Measurements from ENCODE around the gene CLPTM1.
"Not testable (repeated sequence)": the region's sequence is repeated elsewhere in the genome, so short reads cannot be mapped to it uniquely, and the experiment has no call there.

CLPTM1 gene

DNA sequence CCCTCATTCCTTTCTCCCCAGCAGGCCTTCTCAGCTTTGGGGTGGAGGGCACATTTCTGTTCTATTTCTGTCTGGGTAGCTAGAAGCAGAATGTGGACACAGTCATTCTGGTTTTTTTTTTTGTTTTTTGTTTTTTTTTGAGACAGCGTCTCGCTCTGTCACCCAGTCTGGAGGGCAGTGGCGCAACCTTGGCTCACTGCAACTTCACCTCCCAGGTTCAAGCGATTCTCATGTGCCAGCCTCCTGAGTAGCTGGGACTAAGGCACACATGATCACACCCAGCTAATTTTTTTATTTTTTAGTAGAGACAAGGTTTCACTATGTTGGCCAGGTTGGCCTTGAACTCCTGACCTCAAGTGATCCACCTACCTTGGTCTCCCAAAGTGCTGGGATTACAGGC lies 20.3 kb downstream of the CLPTM1 start:
- no peak for DNase-seq

DNA sequence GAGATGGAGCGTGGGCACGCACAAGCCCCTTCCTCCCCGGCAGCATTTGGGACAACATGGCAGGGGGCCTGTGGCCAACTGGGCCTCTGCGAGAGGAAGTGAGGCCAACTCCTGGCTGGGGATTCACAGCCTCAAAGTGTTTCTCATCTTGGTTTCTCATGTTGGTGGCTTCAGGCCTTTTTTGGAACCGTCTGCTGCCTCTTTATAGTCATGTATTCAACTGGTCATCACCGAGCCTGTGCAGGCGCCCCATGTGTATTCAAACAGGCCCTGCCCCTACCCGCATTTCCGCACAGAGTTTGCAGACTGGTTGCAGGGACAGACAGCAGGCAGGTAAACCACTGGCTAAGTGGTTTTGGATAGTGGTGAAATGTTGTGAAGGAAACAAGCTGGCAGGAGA lies 28.8 kb downstream of the CLPTM1 start:
- no peak for DNase-seq

DNA sequence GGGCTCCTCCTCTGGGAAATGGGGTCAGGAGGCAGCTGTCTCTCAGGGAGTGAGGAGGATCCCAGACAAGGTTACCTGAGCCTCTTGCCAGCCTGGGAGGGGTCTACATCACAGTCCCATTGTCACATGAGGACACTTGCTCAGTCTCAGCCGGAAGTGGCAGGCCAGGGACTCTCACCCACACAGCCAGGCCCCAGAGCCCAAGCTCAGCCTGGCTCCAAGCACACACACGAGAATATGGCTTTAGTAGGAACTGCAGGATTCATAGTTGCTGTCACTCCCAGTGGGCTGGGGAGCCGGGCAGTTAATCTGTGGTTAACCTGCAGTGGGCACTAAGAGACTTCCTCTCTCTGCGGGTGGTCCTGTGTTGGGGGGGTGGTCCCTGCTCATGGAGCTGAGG lies 30.3 kb downstream of the CLPTM1 start:
- no peak for DNase-seq

GRCh38 chr19:44986389-44986788 lies 31.2 kb downstream of the CLPTM1 start:
- no peak for DNase-seq

- no peak for DNase-seq
Observed at GRCh38 chr19:44987148-44987675, 32.0 kb downstream of the CLPTM1 start.

DNA sequence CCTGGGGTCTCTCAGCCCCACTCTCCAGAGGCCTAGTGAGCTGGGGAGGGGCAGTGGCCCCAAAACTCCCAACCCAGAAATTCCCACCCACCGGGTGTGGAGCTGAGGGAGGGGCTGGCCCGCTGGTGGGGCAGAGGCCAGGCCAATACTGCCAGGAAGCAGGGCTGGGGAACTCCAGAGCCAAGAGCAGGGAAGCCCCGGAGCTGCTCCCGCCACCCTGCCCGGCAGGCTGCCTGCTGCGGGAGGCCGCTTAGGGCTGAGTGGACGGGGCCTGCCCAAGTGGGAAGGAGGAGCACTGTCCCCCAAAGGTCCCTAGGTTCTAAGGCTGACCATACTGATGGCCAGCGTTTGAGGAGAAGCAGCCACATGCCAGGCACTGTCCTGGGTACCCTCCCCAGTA lies 33.1 kb downstream of the CLPTM1 start:
- no peak for DNase-seq

GRCh38 chr19:44988896-44989556 lies 33.8 kb downstream of the CLPTM1 start:
- DNase-seq, result no peak

DNA sequence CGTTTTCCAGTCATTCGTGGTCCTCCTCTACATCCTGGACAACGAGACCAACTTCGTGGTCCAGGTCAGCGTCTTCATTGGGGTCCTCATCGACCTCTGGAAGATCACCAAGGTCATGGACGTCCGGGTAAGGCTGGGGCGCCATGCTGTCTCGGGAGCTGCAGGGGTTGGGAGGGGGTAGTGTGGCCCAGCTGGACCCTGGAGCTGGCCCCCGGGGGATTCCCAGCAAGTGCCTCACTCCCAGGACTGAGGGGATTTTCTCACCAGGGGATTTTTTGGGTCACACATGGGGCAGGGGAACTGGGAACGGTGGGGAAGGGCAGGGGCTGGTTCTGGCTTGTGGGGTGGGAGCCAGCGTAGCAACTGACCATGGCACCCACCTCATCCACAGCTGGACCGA lies 35.3 kb downstream of the CLPTM1 start:
- DNase-seq, result no peak

- DNase-seq, result no peak
Observed at GRCh38 chr19:44990966-44991365, 35.8 kb downstream of the CLPTM1 start.

DNA sequence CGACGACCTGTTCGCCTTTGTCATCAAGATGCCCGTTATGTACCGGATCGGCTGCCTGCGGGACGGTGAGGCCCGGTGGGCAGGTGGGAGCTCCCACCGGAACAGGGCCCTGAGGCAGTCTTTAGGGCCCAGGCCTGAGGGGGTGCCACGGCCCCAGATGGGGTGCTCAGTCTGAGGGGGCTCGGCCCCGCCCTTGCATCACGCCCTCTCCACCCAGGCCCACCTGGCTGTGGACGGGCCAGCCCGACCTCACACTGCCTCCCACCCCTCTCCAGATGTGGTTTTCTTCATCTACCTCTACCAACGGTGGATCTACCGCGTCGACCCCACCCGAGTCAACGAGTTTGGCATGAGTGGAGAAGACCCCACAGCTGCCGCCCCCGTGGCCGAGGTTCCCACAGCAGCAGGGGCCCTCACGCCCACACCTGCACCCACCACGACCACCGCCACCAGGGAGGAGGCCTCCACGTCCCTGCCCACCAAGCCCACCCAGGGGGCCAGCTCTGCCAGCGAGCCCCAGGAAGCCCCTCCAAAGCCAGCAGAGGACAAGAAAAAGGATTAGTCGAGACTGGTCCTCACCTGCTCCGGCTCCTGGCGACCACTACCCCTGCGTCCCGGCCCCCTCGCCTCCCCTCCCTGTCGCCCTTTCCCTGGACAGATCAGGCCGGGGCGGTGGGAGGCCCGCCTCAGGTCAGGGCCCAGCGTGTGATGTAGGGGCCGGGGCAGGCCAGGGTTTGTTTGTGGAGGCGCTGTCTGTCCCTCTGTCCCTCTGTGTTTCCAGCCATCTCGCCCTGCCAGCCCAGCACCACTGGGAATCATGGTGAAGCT lies 37.4 kb downstream of the CLPTM1 start:
- DNase-seq, result no peak

DNA sequence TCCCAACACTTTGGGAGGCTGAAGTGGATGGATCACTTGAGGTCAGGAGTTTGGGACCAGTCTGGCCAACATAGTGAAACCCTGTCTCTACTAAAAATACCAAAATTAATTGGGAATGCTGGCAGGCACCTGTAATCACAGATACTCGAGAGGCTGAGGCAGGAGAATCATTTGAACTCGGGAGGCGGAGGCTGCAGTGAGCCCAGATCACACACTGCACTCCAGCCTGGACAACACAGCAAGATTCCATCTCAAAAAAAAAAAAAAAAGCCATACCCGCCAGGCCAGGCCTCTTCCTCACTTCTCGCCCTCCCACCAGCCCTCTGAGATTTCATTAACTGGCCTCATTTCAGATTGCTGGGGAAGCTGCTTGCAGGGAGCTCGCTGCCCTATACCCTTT lies 38.3 kb downstream of the CLPTM1 start:
- DNase-seq, result no peak

- no peak for DNase-seq
Observed at GRCh38 chr19:44993926-44994537, 38.9 kb downstream of the CLPTM1 start.

DNA sequence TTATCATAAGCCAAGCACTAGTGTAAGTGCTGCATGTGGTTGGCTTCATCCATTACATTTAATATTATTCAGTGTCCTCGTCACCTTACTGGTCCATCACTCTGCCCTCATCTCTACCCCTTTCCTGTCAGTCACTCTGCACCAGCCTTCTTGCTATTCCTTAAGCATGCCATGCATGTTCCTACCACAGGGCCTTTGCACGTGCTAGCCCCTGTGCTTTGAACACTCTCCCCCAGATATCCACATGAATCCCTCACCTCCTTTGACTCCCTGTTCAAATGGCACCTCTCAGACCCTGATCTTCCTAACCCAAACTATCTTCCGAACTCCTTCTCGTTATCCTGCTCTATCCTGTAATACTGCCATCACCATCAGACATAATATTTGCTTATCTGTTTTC lies 42.8 kb downstream of the CLPTM1 start:
- DNase-seq, result no peak

DNA sequence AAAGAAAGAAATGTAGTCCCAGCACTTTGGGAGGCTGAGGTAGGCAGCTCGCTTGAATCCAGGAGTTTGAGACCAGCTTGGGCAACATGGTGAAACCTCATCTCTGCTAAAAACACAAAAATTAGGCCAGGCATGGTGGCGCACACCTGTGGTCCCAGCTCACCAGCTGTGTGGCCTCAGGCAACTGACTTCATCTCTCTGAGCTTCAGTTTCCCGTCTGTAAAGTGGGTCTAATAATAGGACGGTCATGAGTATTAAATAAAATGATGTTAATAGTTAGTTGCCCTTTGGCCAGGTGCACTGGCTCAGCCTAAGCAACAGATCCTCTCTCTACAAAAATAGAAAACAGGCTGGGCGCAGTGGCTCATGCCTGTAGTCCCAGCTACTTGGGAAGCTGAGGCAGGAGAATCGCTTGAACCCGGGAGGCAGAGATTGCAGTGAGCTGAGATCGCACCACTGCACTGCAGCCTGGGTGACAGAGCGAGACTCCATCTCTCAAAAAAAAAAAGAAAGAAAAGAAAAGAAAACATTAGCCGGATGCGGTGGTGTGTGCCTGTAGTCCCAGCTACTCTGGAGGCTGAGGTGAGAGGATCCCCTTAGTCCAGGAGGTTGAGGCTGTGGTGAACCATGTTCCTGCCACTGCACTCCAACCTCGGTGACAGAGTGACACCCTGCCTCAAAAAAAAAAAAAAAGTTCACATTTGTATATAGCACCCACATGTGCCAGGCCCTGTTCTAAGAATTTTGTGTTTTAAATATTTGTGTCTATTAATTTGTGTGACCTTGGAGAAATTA lies 44.1 kb downstream of the CLPTM1 start:
- DNase-seq, result not testable (repeated sequence)

DNA sequence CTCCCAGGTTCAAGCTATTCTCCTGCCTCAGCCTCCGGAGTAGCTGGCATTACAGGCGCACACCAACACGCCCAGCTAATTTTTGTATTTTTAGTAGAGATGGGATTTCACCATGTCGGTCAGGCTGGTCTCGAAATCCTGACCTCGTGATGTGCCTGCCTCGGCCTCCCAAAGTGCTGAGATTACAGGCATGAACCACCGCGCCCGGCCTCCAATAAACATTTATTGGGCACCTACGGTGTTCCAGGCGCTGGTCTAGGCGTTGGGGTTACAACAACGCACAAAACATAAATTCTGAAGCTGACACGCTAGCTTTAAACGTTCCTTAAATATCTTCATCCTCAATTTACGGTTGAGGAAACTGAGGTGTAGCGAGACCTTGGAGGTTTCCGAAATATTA lies 45.5 kb downstream of the CLPTM1 start:
- DNase-seq, result not testable (repeated sequence)

DNA sequence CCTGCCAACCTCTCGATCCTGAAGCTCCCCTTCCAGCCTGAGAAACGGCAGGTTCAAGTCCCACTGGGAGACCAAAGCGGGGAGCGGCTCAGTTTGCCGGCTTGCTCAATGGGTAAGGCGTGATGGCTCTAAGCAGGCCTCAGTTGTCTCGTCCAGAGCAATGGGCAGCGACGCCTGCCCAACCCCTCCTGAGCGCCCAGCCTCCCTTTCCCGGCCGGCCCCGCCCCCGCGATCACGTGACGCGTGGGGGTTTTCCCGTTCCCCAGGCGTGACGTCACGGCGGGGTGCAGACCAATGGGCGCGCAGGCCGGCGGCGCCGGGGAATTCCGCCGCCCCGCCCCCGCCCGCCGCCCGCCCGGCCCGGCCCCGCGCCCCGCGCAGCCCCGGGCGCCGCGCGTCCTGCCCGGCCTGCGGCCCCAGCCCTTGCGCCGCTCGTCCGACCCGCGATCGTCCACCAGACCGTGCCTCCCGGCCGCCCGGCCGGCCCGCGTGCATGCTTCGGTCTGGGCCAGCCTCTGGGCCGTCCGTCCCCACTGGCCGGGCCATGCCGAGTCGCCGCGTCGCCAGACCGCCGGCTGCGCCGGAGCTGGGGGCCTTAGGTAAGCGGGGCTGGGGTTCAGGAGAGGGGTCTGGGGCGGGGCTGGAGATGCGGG lies 46.0 kb downstream of the CLPTM1 start, which contains the start of gene RELB:
TSS of gene RELB (plus strand) at position 378 of the 653 bp plus-strand sequence. CDS start at position 494, 116 bp downstream.
- peak; percentile 57 for DNase-seq

- no peak for DNase-seq
Observed at GRCh38 chr19:45003485-45003884, 48.3 kb downstream of the CLPTM1 start.

DNA sequence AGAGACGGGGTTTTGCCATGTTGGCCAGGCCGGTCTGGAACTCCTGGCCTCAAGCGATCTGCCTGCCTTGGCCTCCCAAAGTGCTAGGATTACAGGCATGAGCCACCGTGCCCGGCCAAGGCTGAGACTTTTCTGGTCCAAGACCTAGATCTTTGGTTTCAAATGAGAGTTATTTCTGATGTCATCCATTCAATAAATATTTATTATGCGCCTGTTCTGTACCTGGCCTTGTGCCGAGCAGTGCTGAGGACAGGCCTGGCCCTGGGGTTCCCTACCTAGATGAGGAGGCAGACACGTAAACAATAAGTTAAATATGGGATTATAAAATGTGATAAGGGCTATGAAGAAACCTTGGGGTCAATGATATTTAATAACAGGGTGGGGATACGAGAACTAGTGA lies 50.6 kb downstream of the CLPTM1 start:
- DNase-seq, result no peak

DNA sequence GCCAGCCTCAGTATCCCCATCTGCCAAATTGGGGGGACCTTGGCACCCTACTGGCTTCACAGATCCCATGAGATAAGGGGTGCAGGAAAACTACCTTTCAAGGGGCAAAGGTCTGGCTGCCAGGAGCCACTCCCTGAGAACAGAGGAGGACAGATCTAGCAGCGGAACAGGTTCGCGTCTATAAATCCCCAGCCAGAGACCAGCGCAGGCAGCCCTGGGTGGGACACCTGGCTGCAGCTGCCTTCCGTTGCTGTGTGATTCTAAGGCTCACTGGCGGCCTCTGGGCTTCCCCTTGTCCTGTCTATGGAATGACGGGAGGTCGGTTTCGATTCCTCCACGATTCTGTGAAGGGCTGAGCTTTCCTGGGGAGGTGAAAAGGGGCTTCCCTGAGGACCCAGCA lies 53.4 kb downstream of the CLPTM1 start:
- DNase-seq, result no peak

DNA sequence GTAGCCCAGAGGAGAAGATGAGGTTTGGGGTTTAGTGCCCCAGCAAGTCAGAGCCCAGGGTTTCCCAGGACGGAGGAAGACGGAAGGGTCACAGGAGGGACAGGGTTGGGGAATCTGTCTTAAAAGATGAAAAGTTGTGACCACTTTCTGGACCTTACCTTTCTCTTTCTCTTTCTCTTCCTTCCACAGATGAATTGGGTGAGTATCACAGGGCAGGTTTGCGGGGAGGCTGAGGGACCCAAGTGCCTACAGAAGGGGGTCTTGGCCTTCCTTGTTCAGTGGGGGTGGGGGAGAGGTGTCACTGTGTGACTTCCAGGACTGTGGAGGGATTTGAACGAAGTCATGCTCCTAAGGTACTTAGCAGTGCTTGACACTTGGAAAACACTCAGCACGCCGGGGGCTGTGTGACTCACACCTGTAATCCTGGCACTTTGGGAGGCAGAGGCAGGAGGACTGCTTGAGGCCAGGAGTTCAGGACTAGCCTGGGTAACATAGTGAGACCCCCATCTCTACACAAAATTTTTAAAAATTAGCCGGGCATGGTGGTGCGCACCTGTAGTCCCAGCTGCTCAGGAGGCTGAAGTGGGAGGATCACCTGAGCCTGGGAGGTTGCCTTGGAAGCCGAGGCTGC lies 54.6 kb downstream of the CLPTM1 start:
- DNase-seq, result no peak

GRCh38 chr19:45010306-45010705 lies 55.1 kb downstream of the CLPTM1 start:
- DNase-seq, result no peak

DNA sequence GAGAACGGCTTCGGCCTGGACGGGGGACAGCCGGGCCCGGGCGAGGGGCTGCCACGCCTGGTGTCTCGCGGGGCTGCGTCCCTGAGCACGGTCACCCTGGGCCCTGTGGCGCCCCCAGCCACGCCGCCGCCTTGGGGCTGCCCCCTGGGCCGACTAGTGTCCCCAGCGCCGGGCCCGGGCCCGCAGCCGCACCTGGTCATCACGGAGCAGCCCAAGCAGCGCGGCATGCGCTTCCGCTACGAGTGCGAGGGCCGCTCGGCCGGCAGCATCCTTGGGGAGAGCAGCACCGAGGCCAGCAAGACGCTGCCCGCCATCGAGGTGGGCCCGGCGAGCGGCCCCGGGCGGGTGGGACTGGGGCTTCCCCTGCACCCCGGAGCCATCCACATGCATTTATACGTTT lies 56.8 kb downstream of the CLPTM1 start:
- DNase-seq, result no peak
